Osteoblast (primary cell): ENCODE data around the gene SHISA9. TPM values are rescaled to one million over a fixed set of nuclear protein-coding genes. Genes with fewer than 3 reads are reported as not detected.

Source experiments
- DNase-seq: peaks from one replicate; pipeline ENCODE4 v3.0.0; 2011; ENCODE audit warnings: low spot score, mixed read lengths; ENCODE audit not compliant: insufficient read length; ENCODE audit errors: missing footprints
- H2AFZ ChIP-seq: 2 replicates; pipeline ENCODE4 v1.6.0; 2011; ENCODE audit warnings: mild to moderate bottlenecking, low read length
- H3K27ac ChIP-seq: 2 replicates; pipeline ENCODE4 v1.5.1; 2011; ENCODE audit warnings: mild to moderate bottlenecking, low read depth, low read length, moderate library complexity
- H3K27me3 ChIP-seq: 2 replicates; pipeline ENCODE4 v1.6.0; 2012; ENCODE audit warnings: mild to moderate bottlenecking, control low read depth, inconsistent platforms, low read length, moderate library complexity; ENCODE audit not compliant: insufficient read depth
- H3K36me3 ChIP-seq: 2 replicates; pipeline ENCODE4 v1.5.1; 2011; ENCODE audit warnings: mild to moderate bottlenecking, low read length, control low read depth, moderate library complexity; ENCODE audit not compliant: insufficient read depth
- H3K4me1 ChIP-seq: 2 replicates; pipeline ENCODE4 v1.5.1; 2011; ENCODE audit warnings: mild to moderate bottlenecking, low read length, control low read depth, moderate library complexity; ENCODE audit not compliant: insufficient read depth
- H3K4me2 ChIP-seq: 2 replicates; pipeline ENCODE4 v1.6.0; 2011; ENCODE audit warnings: mild to moderate bottlenecking, low read length; ENCODE audit not compliant: insufficient read depth
- H3K4me3 ChIP-seq: fragments of 200-600 bp; sonication (generic); 3 replicates; pipeline ENCODE4 v1.5.1; 2012; ENCODE audit warnings: mild to moderate bottlenecking, low read length, inconsistent platforms; ENCODE audit not compliant: insufficient read depth
- H3K79me2 ChIP-seq: 2 replicates; pipeline ENCODE4 v1.6.0; 2012; ENCODE audit warnings: mild to moderate bottlenecking, low read length, control low read depth, inconsistent platforms; ENCODE audit not compliant: insufficient read depth
- H3K9me3 ChIP-seq: 2 replicates; pipeline ENCODE4 v1.5.1; 2011; ENCODE audit warnings: low read depth, low read length, control low read depth
- H4K20me1 ChIP-seq: 2 replicates; pipeline ENCODE4 v1.6.0; 2012; ENCODE audit warnings: mild to moderate bottlenecking, low read length, control low read depth; ENCODE audit not compliant: insufficient read depth
- total RNA-seq: library from RNA; depleted of rRNA; stranded (reverse); fragments of >200 nt; gene quantifications from 2 replicates; pipeline ENCODE4 v1.2.3, GENCODE V29; 2012
- TF ChIP-seq, protein P1 (sequence below): IDR thresholded peaks from 2 replicates; pipeline ENCODE4 v1.5.1; 2011; ENCODE audit warnings: mild to moderate bottlenecking, low read depth, low read length, moderate library complexity; ENCODE audit errors: extremely low read depth

The SHISA9 gene
- total RNA-seq, 1 donor = under 0.01 TPM

- H3K27me3 ChIP-seq = no peaks in the 10 kb centered on the region
- H3K9me3 ChIP-seq = no peaks in the 10 kb centered on the region
- H3K27ac ChIP-seq = no peak overlapping the region
- DNase-seq = no peak
- no peaks in the 10 kb centered on the region for H4K20me1 ChIP-seq
- H3K4me1 ChIP-seq = no peaks in the 10 kb centered on the region
- no peak overlapping the region for H2AFZ ChIP-seq
- H3K4me3 ChIP-seq = no peak overlapping the region
- no peaks in the 10 kb centered on the region for H3K79me2 ChIP-seq
- TF ChIP-seq, protein P1, sequence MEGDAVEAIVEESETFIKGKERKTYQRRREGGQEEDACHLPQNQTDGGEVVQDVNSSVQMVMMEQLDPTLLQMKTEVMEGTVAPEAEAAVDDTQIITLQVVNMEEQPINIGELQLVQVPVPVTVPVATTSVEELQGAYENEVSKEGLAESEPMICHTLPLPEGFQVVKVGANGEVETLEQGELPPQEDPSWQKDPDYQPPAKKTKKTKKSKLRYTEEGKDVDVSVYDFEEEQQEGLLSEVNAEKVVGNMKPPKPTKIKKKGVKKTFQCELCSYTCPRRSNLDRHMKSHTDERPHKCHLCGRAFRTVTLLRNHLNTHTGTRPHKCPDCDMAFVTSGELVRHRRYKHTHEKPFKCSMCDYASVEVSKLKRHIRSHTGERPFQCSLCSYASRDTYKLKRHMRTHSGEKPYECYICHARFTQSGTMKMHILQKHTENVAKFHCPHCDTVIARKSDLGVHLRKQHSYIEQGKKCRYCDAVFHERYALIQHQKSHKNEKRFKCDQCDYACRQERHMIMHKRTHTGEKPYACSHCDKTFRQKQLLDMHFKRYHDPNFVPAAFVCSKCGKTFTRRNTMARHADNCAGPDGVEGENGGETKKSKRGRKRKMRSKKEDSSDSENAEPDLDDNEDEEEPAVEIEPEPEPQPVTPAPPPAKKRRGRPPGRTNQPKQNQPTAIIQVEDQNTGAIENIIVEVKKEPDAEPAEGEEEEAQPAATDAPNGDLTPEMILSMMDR = no peak
- H3K4me2 ChIP-seq = no peak overlapping the region
- H3K36me3 ChIP-seq = no peaks in the 10 kb centered on the region
Measured at GRCh38 chr16:13176711-13177110, 275.3 kb downstream of the SHISA9 start.

GRCh38 chr16:13178318-13178717 is 276.9 kb downstream of the SHISA9 start:
- Histone ChIP-seq H3K4me2 (no peak overlapping the region), H3K4me1 (no peaks in the 10 kb centered on the region), H3K27me3 (no peaks in the 10 kb centered on the region), H2AFZ (no peak overlapping the region), H3K36me3 (no peaks in the 10 kb centered on the region), H3K79me2 (no peaks in the 10 kb centered on the region), H3K4me3 (no peak overlapping the region), H4K20me1 (no peaks in the 10 kb centered on the region), H3K27ac (no peak overlapping the region), H3K9me3 (no peaks in the 10 kb centered on the region)
- DNase-seq = no peak
- TF ChIP-seq, protein P1 = no peak

DNA sequence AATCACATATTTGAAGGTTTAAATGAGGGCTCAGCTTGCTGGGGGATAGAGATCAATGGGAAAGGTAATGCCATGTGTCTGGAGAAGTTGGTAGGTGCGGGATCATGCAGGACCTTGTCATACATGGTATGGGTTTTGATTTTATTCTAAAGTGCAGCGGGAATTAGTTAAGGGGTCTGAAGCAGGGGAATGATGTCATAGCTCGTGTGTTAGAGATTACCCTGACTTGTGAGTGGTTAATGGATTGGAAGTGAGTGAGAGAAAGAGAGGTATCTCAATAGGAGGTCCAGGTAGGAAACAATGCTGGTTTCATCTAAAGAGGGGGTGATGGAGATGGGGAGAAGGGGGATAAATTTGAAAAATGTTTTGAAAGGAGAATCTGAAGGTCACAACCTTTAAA is 280.0 kb downstream of the SHISA9 start:
- DNase-seq = no peak
- Histone ChIP-seq H3K36me3 (no peaks in the 10 kb centered on the region), H4K20me1 (no peaks in the 10 kb centered on the region), H3K4me3 (no peak overlapping the region), H3K27me3 (no peaks in the 10 kb centered on the region), H3K27ac (no peak overlapping the region), H3K4me1 (no peaks in the 10 kb centered on the region), H2AFZ (no peak overlapping the region), H3K9me3 (no peaks in the 10 kb centered on the region), H3K4me2 (no peak overlapping the region), H3K79me2 (no peaks in the 10 kb centered on the region)
- TF ChIP-seq, protein P1 = no peak

DNA sequence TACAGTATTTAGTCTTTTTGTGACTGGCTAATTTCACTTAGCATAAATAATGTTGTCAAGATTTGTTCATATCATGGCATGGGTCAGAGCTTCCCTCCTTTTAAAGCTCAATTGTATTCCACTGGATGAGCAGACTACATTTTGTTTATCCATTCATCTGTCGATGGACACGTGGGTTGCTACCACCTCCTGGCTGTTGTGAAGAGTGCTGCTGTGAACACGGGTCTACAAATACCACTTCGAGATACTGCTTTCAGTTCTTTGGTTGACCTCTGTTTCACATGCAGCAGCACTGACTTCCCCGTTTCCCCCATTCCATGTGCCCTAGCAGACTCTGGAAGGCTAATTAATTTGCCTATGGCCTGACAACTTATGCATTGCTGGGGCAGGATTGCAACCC is 285.4 kb downstream of the SHISA9 start:
- no peak overlapping the region for H3K4me3 ChIP-seq
- DNase-seq = no peak
- no peaks in the 10 kb centered on the region for H3K4me1 ChIP-seq
- H3K9me3 ChIP-seq = no peaks in the 10 kb centered on the region
- H4K20me1 ChIP-seq = no peaks in the 10 kb centered on the region
- H2AFZ ChIP-seq = no peak overlapping the region
- H3K36me3 ChIP-seq = no peaks in the 10 kb centered on the region
- H3K79me2 ChIP-seq = no peaks in the 10 kb centered on the region
- H3K27me3 ChIP-seq = no peaks in the 10 kb centered on the region
- H3K27ac ChIP-seq = no peak overlapping the region
- H3K4me2 ChIP-seq = no peak overlapping the region
- TF ChIP-seq, protein P1 = no peak
